Measurements from ENCODE around the gene CPNE1.

CPNE1 gene

GRCh38 chr20:35619196-35620095 lies 45.3 kb downstream of the CPNE1 start:
- Histone ChIP-seq H3K27ac (ENCODE audit: low read depth, low read length) (0 out of 2 replicates have a peak overlapping the region, but pooled peaks have one; percentile 14), H3K27me3 (ENCODE audit: insufficient read depth, low read length) (no peaks in the 10 kb centered on the region), H2AFZ (ENCODE audit: low read length, unreplicated experiment) (no peak overlapping the region), H3K4me3 (ENCODE audit: low read depth, low read length) (peak overlapping the region; percentile 88), H3K36me3 (ENCODE audit: insufficient read depth, low read length) (0 out of 2 replicates have a peak, but pooled peaks cover 6% of the 10 kb centered on the region), H3K79me2 (ENCODE audit: control insufficient read depth, insufficient read depth, low read length, unreplicated experiment) (peaks cover 13% of the 10 kb centered on the region), H3K4me1 (ENCODE audit: control insufficient read depth, insufficient read depth, low read length, unreplicated experiment) (peaks cover 4% of the 10 kb centered on the region)

- peaks cover 13% of the 10 kb centered on the region for H3K79me2 ChIP-seq (ENCODE audit: control insufficient read depth, insufficient read depth, low read length, unreplicated experiment)
- H2AFZ ChIP-seq (ENCODE audit: low read length, unreplicated experiment) = no peak overlapping the region
These were observed 46.2 kb downstream of the CPNE1 start for GRCh38 chr20:35618263-35619131.

GRCh38 chr20:35617397-35618262 lies 47.1 kb downstream of the CPNE1 start:
- Histone ChIP-seq H2AFZ (ENCODE audit: low read length, unreplicated experiment) (no peak overlapping the region), H3K27me3 (ENCODE audit: insufficient read depth, low read length) (no peaks in the 10 kb centered on the region), H3K4me1 (ENCODE audit: control insufficient read depth, insufficient read depth, low read length, unreplicated experiment) (peaks cover 4% of the 10 kb centered on the region), H3K36me3 (ENCODE audit: insufficient read depth, low read length) (0 out of 2 replicates have a peak, but pooled peaks cover 6% of the 10 kb centered on the region), H3K27ac (ENCODE audit: low read depth, low read length) (peak overlapping the region; percentile 92), H3K79me2 (ENCODE audit: control insufficient read depth, insufficient read depth, low read length, unreplicated experiment) (peaks cover 13% of the 10 kb centered on the region), H3K4me3 (ENCODE audit: low read depth, low read length) (peak overlapping the region; percentile 88)

More at GRCh38 chr20:35618263-35619131, 46.2 kb downstream of the CPNE1 start:
- Histone ChIP-seq H3K27me3 (ENCODE audit: insufficient read depth, low read length) (no peaks in the 10 kb centered on the region), H3K4me3 (ENCODE audit: low read depth, low read length) (peak overlapping the region; percentile 88), H3K4me1 (ENCODE audit: control insufficient read depth, insufficient read depth, low read length, unreplicated experiment) (peaks cover 4% of the 10 kb centered on the region), H3K36me3 (ENCODE audit: insufficient read depth, low read length) (0 out of 2 replicates have a peak, but pooled peaks cover 6% of the 10 kb centered on the region), H3K27ac (ENCODE audit: low read depth, low read length) (peak overlapping the region; percentile 92)

- no peak overlapping the region for H2AFZ ChIP-seq (ENCODE audit: low read length, unreplicated experiment)
- H3K4me3 ChIP-seq (ENCODE audit: low read depth, low read length) = peak overlapping the region; percentile 88
- H3K27ac ChIP-seq (ENCODE audit: low read depth, low read length) = peak overlapping the region; percentile 92
- H3K4me1 ChIP-seq (ENCODE audit: control insufficient read depth, insufficient read depth, low read length, unreplicated experiment) = peaks cover 4% of the 10 kb centered on the region
- H3K79me2 ChIP-seq (ENCODE audit: control insufficient read depth, insufficient read depth, low read length, unreplicated experiment) = peaks cover 13% of the 10 kb centered on the region
- H3K36me3 ChIP-seq (ENCODE audit: insufficient read depth, low read length) = 0 out of 2 replicates have a peak, but pooled peaks cover 4% of the 10 kb centered on the region
- no peaks in the 10 kb centered on the region for H3K27me3 ChIP-seq (ENCODE audit: insufficient read depth, low read length)
These were observed 48.0 kb downstream of the CPNE1 start for GRCh38 chr20:35616465-35617396.

GRCh38 chr20:35615667-35616464 lies 48.8 kb downstream of the CPNE1 start, which contains the start of gene SPAG4:
TSS of gene SPAG4 (plus strand) at chr20:35615829. CDS start at chr20:35616004, 175 bp downstream.
- peak within 1 kb of the TSS; percentile 88 for H3K4me3 ChIP-seq (ENCODE audit: low read depth, low read length)
- H3K36me3 ChIP-seq (ENCODE audit: insufficient read depth, low read length) = no peaks in the 10 kb centered on the region
- peaks cover 4% of the 10 kb centered on the region for H3K4me1 ChIP-seq (ENCODE audit: control insufficient read depth, insufficient read depth, low read length, unreplicated experiment)
- H3K27ac ChIP-seq (ENCODE audit: low read depth, low read length) = peak within 1 kb of the TSS; percentile 92
- H3K79me2 ChIP-seq (ENCODE audit: control insufficient read depth, insufficient read depth, low read length, unreplicated experiment) = peaks cover 13% of the 10 kb centered on the region
- H2AFZ ChIP-seq (ENCODE audit: low read length, unreplicated experiment) = peak within 1 kb of the TSS; percentile 16
- H3K27me3 ChIP-seq (ENCODE audit: insufficient read depth, low read length) = no peaks in the 10 kb centered on the region

- Histone ChIP-seq H3K79me2 (ENCODE audit: control insufficient read depth, insufficient read depth, low read length, unreplicated experiment) (no peaks in the 10 kb centered on the region), H2AFZ (ENCODE audit: low read length, unreplicated experiment) (no peak overlapping the region), H3K27ac (ENCODE audit: low read depth, low read length) (no peak overlapping the region), H3K27me3 (ENCODE audit: insufficient read depth, low read length) (no peaks in the 10 kb centered on the region), H3K4me3 (ENCODE audit: low read depth, low read length) (no peak overlapping the region), H3K36me3 (ENCODE audit: insufficient read depth, low read length) (no peaks in the 10 kb centered on the region), H3K4me1 (ENCODE audit: control insufficient read depth, insufficient read depth, low read length, unreplicated experiment) (peaks cover 10% of the 10 kb centered on the region)
These were observed 53.2 kb downstream of the CPNE1 start for GRCh38 chr20:35611482-35611881.

GRCh38 chr20:35610833-35611427 lies 53.8 kb downstream of the CPNE1 start:
- Histone ChIP-seq H3K4me3 (ENCODE audit: low read depth, low read length) (no peak overlapping the region), H3K27me3 (ENCODE audit: insufficient read depth, low read length) (no peaks in the 10 kb centered on the region), H3K27ac (ENCODE audit: low read depth, low read length) (no peak overlapping the region), H3K79me2 (ENCODE audit: control insufficient read depth, insufficient read depth, low read length, unreplicated experiment) (no peaks in the 10 kb centered on the region), H2AFZ (ENCODE audit: low read length, unreplicated experiment) (no peak overlapping the region), H3K36me3 (ENCODE audit: insufficient read depth, low read length) (no peaks in the 10 kb centered on the region), H3K4me1 (ENCODE audit: control insufficient read depth, insufficient read depth, low read length, unreplicated experiment) (peaks cover 10% of the 10 kb centered on the region)

- Histone ChIP-seq H3K36me3 (ENCODE audit: insufficient read depth, low read length) (no peaks in the 10 kb centered on the region), H3K27ac (ENCODE audit: low read depth, low read length) (no peak overlapping the region), H2AFZ (ENCODE audit: low read length, unreplicated experiment) (no peak overlapping the region), H3K4me3 (ENCODE audit: low read depth, low read length) (no peak overlapping the region), H3K27me3 (ENCODE audit: insufficient read depth, low read length) (no peaks in the 10 kb centered on the region), H3K4me1 (ENCODE audit: control insufficient read depth, insufficient read depth, low read length, unreplicated experiment) (peaks cover 10% of the 10 kb centered on the region), H3K79me2 (ENCODE audit: control insufficient read depth, insufficient read depth, low read length, unreplicated experiment) (no peaks in the 10 kb centered on the region)
These were observed 57.5 kb downstream of the CPNE1 start for GRCh38 chr20:35607003-35607735.

Data from ACC112 (cell line).